Nucleus accumbens (tissue), 56 donors: ENCODE data around the gene FILIP1L.
"Not testable (repeated sequence)": the region's sequence is repeated elsewhere in the genome, so short reads cannot be mapped to it uniquely, and the experiment has no call there.

Source experiments
- DNase-seq, 56 donors: peaks; one replicate each; lab custom pipeline; 2025; lab: John Stamatoyannopoulos, UW

FILIP1L gene

DNA sequence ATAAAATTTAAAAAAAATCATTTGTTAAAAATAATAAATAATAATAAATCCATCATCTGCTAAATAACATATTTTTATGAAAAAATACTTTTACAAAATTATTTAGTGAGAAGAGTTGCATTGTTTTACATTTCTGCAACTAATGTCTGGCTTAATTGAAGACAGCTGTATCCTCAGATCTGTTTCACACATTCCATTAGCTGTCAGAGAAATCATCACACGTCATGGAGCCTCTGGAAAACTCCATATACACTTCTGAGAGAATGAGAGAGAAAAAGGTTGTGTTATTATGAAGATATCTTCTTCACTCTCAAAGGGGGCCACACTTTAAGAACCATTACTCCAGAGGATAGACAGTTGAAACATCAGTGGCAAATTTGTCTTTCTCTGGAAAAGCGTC is 255.8 kb downstream of the FILIP1L start:
- DNase-seq, result no peak

DNA sequence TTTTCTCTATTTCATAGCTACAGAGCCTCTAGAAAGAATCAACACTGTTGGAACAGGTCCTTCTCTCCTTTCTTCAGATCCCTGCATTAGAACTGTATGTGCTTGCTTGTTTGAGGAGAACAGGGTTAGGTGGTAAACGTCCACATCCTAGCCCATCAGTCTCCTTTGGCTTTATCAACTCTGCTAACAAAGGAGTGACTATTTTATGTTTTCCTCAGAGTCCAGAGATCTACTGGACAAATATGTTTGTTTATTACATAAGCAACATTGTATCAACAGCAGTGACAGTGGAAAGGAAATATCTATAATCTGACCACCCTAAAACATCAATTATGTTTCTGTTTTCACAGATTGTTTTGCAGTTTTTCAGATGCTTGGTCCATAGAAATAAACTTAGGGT is 257.0 kb downstream of the FILIP1L start:
- no peak for DNase-seq

DNA sequence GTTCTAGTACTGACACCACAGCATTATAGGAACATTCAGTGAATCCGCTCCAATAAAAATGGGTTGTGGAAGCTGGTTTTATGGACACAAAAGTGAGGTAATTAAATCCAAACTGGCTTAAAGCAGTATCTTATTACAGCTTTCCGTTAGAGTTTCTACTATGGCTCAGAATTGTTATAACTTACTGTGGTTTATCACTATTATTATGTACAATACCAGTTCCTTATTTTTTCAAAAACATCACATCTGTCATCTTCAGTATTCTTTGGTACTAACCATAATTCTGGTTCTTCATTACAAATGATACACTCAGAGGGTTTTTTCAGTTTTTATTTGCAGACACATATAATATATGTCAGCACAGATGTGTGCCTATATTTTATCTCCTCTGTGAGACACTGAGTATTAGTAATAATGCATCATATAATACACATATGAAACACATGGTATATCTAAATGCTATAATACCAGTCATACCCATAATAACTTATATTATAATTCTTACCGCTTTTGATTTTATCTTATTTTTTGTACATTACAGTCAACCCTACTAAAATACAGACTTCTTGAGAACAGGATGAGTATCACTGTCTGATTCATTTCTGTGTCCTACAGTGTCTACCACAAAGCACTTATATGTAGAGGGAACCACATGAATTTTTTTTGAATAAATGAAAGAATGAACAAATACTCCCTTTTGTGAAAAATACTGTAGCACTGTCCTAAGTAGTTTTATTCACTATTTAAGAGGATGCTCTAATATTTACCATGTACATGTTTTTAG is 257.7 kb downstream of the FILIP1L start:
- no peak for DNase-seq

DNA sequence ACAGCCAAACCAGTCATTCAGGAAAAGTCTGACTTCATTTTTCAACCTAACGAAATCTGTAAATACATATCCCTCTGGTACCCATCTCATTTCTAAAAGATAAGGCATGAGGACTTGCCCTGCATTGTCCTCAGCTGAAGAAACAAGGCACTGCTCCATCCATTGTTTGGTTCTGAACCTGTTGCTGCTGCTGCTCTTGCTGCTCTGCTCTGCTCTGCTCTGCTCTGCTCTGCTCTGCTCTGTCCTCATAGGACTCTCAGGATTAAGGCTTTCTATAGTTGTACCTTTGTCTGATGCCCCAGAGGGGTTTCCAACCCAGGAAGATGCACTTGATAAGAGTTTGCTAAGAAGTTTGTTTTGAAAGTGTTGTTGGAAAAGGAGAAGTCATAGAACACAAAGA is 258.4 kb downstream of the FILIP1L start:
- DNase-seq, result no peak

DNA sequence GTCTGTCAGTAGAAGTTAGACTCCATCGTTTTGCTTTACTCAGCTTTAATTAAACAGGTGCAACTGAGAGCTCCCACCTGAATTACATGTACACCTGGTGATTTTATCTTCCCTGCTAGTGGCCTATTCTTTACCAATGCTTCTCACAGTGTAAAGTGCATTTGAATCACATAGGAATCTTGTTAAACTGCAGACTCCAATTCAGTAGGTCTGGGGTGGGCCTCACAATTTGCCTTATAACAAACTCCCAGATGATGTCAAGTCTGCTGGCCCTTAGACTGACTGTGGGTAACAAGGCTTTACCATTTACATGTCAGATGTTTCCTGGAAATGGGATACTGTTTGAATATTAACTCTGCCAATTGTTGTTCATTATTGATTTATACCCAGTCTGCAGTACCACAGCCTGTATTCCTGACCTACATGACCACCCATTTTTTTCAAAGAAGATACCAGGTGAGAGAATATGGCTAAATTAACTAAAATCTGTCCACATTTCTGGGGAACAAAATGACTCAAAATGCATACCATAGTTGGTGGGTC is 259.5 kb downstream of the FILIP1L start:
- DNase-seq, result no peak

DNA sequence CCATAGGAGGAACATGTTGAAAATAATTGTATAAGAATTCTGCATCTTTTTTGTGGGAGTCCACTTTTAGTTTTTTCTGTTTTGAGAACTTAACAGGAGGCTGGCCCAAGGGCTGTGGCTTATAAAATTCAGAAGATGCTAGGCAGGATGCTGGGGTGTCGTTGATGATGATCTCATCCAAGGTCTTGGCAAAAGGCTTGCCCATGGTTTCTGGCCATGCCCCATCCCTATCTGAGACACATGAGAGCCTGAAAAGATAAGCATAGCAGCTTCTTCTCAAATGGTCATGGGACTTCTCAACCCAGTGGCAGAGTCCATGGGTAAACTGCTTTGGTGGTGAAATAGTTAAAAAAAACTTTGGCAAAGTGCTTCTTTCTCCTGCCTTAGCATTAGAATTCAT is 261.4 kb downstream of the FILIP1L start:
- DNase-seq, result no peak

DNA sequence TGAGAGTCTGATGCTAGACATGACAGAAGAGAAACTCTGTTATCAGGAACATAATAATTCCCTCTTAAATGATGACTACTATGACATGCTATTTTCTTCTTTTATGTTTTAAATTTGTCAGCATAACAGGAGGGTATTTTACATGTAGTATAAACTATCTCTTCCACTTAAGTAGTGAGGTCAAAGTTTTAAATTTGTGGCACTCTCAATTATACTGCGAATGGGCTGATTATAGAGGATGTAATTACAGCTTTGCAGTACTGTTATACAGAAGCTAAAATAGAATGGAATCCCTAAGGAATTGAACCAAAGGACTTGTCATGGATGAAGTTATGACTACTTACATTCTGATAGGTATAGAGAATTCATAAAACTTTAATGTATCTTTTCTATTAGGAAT is 262.3 kb downstream of the FILIP1L start:
- DNase-seq, result no peak

DNA sequence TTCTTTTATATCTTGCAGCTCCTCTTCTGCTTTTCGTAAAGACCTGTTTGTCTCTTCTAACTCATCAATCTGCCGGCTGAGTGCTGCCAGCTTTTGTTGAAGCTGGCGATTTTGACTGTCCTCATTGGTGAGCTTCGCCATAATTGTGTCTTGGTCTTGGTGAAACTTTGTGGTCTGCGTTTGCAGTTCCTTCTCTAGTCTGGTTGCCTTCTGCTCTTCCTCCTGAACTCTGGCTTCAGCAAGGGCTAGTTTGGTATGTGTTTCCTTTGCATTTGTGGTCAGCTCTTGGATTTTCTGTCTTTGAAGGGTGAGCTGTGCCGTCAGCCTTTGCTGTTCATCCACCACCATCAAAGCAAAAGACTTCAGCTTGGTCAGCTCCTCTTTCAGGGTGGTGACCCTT is 263.7 kb downstream of the FILIP1L start:
- DNase-seq, result no peak

DNA sequence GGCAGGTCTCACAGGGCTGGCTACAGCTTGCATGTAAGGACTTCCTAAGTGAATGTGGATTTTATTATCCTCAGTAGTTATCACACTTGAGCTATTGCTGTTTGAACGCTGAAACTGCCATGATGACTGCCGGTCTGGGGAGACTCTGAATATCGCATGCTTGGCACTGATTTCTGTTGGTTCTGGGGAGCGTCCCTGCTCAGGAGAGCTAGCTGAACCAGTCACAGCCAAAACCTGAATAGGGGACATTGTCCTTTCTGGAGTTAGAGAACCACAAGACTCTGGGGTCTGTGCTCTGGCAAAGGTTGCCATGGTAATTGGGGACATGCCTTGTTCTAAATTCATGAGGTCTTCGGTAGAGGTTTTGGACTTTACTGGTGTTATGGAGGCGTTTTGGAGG is 265.9 kb downstream of the FILIP1L start:
- DNase-seq, result no peak

DNA sequence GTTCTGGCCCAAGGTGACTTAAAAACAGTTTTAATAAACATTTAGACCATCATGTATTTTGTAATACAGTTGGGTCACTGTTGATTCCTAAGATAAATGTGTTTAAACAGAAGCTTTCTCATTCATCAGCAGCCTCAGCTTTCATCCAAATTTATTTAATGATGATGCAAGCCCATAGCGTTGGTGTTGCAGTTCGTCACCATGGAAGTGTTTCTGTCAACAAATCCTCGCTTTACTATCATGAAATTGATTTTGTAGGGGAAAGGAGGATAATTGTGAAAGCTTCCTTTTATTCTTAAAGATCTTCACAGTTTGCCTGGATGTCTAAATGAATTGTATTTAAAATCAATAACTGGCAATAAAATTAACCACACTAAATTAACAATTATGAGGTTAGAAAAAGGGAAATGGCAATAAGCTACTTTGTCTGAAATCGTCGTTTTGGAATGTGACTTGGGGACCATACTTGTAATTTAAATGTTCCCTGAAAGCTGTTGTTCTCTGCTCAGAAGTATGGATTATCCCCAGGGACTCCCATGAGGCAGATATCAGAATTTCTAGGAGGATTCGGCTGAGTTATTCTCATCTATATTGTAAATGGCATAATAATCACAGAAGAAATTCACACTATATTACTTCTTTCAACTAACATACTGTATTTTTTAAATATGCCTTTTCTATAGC is 267.7 kb downstream of the FILIP1L start:
- DNase-seq, result no peak

DNA sequence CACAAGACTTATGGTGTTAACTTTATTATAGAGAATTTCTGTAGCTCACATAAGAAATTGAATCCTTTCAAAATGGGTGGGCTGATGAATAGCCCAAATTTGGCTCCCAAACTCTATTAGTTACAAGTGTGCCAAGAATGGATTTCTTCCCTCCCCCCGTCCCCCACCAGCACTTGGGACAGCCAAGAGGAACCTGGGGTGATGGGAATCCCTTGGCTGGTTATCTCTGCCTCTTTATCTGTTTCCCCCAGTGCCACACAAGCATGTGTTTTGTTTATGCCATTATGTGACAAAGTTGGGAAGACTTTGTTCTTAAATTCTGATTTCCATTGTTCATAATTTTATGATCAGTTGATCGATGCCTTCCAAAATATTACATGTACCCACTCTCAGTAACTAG is 268.3 kb downstream of the FILIP1L start:
- no peak for DNase-seq

DNA sequence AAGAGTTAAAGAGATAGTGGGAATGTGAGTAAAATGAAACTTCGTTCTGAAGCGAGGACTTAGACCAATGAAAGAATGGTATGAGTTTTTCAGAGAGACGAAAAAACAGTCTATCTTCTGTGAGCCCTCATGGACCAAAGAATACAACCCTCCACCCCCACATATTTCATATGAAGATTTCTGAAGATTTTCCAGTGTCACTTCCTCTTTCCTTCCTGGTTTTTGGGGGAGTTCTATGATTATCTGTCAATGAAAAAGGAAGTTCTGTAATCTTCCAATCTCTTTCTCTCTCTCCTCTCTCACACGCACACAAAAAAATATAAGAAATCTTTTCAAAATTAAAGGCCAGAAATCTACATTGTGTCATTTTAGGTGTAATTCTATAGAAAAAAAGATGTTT is 269.0 kb downstream of the FILIP1L start:
- no peak for DNase-seq

DNA sequence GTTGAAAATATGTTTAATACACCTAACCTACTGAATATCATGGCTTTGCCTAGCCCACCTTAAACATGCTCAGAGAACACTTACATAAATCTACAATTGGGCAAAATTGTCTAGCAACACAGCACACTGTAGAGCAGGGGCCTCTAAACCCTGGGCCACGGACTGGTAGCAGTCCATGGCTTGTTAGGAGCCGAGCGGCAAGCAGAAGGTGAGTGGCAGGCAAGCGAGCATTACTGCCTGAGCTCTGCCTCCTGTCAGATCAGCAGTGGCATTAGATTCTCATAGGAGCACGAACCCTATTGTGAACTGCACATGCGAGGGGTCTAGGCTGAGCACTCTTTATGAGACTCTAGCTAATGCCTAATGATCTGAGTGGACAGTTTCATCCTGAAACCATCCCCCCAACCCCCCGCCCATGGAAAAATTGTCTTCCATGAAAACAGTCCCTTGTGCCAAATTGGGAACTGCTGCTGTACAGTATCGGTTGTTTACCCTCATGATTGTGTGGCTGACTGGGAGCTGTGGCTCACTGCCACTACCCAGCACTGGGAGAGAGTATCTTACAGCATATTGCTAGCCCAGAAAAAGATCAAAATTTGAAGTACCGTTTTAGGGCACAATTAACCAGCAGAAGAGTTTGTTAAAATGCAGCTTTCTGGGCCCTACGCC is 270.6 kb downstream of the FILIP1L start:
- no peak for DNase-seq

DNA sequence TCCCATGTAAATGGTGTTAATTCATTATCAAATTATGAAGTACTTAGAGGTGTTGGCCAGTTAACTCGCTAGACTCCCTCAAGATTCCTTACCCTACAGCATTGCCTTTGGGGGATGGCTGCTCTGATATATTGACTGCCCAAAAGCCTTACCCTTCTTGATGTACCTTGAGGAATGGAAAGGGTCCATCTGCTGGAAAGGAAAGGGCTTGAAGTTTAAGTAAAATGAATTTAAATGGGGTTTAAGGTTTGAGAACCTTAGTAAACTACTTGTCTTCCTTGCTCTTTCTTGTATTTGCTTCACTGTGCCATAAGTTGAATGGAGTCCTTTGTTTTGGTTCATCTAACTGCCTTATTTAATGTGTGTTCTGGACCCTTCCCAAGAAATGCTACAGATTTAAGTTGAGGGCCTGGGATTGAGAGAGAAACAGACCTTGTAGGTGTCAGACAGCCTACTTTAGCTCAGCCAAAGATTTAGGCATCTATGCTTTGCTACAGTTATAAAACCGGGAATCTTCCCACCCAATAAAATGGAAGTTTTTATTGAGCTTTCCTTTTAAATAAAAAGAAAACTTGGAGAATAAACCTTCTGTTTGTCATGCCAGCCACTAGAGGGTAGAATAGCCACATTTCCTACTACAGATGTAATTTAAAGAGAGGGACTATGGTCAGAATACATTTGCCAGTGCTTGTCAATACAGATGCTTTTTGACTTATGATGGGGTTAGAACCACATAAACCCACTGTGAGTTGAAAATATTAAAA is 271.3 kb downstream of the FILIP1L start:
- DNase-seq, result no peak

DNA sequence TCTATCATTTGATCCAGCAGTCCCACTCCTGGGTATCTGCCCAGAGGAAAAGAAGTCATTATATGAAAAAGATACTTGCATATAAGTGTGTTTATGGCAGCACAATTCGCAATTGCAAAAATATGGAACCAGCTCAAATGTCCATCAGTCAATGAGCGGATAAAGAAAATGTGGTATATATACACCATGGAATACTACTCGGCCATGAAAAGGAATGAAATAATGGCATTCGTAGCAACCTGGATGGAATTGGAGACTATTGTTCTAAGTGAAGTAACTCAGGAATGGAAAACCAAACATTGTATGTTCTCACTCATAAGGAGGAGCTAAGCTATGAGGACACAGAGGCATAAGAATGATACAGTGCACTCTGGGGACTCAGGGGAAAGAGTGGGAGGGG is 272.4 kb downstream of the FILIP1L start:
- DNase-seq, result not testable (repeated sequence)

DNA sequence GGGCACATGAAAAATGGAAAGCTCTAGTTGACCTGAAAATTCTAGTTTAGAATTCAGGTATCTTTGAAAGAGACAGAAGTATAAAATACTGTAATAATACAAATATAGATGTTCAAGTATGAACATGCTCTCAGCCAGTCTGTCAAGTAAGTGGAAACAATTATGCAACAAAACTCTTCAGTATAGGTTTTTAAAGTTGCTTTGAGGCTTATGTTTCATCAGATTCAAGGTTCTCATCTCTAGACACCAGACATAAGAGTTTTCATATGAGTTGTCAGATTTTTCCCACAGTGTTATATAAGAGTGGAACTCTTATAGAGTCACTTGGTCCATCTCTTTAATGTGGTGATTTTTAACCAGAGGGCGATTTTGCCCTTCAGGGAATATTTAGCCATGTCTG is 274.7 kb downstream of the FILIP1L start:
- DNase-seq, result no peak

DNA sequence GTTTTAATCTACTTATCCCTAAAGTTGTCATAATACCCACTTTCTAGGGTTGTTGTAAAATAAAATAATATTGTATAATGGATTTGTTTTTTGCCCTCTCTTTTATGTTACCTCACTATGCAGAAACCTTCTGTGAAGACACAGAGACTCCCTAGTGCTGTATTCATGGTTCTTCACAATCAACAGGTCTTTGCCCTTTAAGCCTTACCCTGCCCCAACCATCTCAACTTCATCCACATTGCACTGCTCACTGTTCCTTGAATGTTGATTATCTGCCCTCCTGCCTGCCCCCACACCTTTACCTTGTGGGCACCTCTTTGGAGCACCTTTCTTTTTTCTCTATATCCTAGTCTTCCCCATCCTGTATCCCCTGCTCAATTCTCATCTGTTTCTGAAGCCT is 275.5 kb downstream of the FILIP1L start:
- DNase-seq, result no peak

DNA sequence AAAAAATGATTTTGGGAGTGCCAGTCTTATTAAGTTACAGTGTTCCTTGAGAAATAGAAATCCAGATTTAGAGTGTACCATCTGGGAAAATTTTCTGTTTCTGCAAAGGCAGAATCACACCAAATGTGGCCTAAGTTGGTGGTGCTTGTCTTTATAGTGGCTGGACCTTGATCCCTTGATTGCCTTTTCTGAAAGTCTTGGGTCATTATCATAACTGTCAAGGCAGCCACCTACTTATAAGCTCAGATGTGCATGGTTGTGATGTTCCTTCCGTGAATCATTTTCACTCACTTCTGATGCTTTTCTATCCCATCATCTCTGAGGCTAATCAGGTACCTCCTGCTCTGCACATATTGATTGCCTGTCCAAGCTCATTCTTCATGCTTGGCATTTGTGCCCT is 276.6 kb downstream of the FILIP1L start:
- no peak for DNase-seq

DNA sequence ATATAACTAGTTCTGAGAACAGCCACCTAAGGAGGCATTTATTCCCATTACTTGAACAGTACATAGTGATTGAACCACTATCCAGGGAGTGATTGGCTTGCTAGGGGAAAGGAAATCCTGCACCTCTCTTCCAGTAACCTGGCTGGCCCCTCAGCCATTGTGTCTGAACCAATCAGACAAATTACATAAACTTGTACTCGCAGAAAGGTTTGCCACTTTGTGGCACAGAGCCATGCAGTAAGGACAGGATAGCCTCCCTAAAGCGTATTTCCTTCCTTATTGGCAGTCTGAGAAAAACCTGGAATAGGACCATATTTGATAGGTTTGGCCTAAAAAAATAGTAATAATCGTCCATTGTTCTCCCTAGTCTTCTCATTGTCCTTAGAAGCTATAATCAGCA is 277.6 kb downstream of the FILIP1L start:
- no peak for DNase-seq

DNA sequence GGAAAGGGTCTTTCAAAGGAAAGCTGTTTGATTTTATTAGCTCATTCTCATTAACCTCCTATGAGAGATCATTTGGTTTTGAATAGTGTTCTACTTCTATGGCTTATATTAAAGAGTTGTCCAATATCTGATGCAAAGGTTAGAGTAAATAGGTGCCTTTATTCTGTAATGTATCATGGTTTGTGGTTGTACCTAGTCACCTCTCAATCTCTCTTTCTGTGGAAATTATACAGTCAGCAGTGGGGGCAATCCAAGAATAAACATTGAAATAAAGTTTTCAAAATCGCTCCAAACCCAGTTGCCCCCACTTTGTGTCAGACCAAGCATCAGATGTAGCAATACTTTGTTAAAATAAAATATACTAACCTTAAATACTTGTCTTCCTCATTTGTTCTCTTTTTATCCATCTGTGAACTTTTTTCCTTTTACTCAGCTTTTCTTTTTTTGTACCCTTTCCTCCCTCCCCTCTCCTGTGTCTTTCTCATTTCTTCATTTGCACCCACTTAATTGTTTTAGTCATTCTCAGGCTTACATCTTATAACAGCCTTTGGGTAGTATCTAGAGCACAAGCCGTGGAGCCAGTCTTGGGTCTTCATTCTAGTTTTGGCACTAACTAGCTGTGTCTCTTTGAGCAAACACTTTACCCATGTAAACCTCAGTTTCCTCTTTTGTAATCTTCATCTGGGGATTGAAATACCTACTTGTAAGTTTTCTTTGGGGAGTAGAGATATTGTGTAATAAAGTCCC is 279.9 kb downstream of the FILIP1L start:
- no peak for DNase-seq
